GM18861 (cell line): Measurements from ENCODE around the gene XKR3.
"Not testable (repeated sequence)": the region's sequence is repeated elsewhere in the genome, so short reads cannot be mapped to it uniquely, and the experiment has no call there.

Experiments
- ATAC-seq: cut with Tn5 transposase; IDR thresholded peaks from one replicate; pipeline ENCODE4 v1.9.1; 2021; ENCODE audit not compliant: unreplicated experiment

Gene XKR3

GRCh38 chr22:16748160-16748929 is 76.9 kb downstream of the XKR3 start:
- ATAC-seq = not testable (repeated sequence)

- ATAC-seq = not testable (repeated sequence)
Measured at GRCh38 chr22:16747266-16748159, 77.7 kb downstream of the XKR3 start.

- ATAC-seq = not testable (repeated sequence)
Measured at GRCh38 chr22:16734271-16734670, 90.9 kb downstream of the XKR3 start.
